Measurements from ENCODE around the gene SLC9A8. TPM values are rescaled to one million over a fixed set of nuclear protein-coding genes. Genes with fewer than 3 reads are reported as not detected.

SLC9A8 gene
- total RNA-seq, 4 donors from 2014 or later: 8.2 to 17.3 (median 12.1) TPM

DNA sequence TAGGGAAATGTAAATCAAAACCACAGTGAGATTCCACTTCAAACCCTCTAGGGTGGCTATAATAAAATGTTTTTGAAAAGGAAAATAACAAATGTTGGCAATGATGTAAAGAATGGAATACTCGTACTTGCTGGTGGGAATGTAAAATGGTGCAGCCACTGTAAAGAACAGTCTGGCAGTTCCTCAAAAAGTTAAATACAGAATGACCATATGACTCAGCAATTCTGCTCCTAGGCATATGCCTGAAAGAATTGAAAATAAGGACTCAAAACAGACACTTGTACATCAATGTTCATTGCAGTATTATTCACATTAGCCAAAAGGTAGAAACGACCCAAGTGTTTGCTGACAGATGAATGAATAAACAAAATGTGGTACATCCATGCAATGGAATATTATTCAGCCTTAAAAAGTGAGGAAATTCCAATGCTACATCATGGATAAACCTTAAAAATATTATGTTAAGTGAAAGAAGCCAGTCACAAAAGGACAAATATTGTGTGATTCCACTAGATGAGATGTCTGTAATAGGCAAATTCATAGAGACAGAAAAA lies 113.3 kb downstream of the SLC9A8 start:
- WGBS, 2 donors: 57 to 63% methylated on average over 2 of the region's 2 CpGs

DNA sequence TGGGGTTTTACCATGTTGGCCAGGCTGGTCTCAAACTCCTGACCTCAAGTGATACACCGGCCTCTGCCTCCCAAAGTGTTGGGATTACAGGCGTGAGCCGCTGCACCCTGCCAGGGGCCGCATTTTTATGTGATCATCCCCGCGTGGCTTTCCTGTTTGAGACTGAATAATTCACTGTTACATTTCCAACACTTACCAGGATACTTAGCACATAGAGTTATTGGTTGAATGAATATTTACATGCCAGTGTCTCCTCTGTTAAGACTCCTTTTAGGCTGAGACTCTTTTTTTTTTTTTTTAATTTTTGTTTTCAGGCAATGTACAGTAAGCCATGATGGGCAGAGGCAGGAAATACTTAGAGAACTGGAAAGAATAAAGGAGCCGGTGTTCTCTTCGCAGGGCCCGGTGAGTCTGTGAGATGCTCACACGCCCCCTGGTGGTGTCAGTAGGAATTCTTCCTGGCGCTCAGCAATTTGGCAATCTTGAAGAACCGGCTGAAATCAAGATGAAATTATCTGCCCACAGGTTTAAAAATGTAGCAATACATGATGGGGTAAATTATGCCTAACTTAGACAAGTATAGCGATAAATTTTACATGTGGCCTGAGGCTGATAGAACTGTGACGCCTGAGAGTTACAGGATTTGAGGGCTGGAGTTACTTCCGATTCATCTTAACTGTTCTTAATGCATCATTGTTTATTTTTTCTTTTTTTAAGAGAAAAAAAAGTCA lies 115.9 kb downstream of the SLC9A8 start:
- Histone ChIP-seq H3K4me3 (no peak overlapping the region), H3K36me3 (no peaks in the 10 kb centered on the region), H3K27me3 (no peaks in the 10 kb centered on the region), H3K27ac (peak overlapping the region in 2 of 4 donors; percentile 71 to 82), H3K9me3 (no peaks in the 10 kb centered on the region), H3K4me1 (peaks cover 0 to 11% (median 0%) of the 10 kb centered on the region in 4 donors)
- DNase-seq (ENCODE audit: low spot score in 2 of 2): peak; percentile 79 to 90
- WGBS, 2 donors: 7 to 8% methylated on average over 15 of the region's 15 CpGs
- TF ChIP-seq POLR2A (IDR thresholded peaks at IDR 0.05) (no peak), EP300 (IDR thresholded peaks at IDR 0.05) (peak; percentile 31 to 35)
- TF ChIP-seq, protein P1, sequence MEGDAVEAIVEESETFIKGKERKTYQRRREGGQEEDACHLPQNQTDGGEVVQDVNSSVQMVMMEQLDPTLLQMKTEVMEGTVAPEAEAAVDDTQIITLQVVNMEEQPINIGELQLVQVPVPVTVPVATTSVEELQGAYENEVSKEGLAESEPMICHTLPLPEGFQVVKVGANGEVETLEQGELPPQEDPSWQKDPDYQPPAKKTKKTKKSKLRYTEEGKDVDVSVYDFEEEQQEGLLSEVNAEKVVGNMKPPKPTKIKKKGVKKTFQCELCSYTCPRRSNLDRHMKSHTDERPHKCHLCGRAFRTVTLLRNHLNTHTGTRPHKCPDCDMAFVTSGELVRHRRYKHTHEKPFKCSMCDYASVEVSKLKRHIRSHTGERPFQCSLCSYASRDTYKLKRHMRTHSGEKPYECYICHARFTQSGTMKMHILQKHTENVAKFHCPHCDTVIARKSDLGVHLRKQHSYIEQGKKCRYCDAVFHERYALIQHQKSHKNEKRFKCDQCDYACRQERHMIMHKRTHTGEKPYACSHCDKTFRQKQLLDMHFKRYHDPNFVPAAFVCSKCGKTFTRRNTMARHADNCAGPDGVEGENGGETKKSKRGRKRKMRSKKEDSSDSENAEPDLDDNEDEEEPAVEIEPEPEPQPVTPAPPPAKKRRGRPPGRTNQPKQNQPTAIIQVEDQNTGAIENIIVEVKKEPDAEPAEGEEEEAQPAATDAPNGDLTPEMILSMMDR (IDR thresholded peaks at IDR 0.05): peak; percentile 84 to 93 (median 91)

More for the DNA sequence above, 113.3 kb downstream of the SLC9A8 start:
- Histone ChIP-seq H3K36me3 (no peaks in the 10 kb centered on the region), H3K27ac (no peak overlapping the region), H3K27me3 (no peaks in the 10 kb centered on the region), H3K4me1 (peaks cover 0 to 11% (median 0%) of the 10 kb centered on the region in 4 donors), H3K4me3 (no peak overlapping the region), H3K9me3 (no peaks in the 10 kb centered on the region)
- TF ChIP-seq, protein P1 (IDR thresholded peaks at IDR 0.05): no peak
- TF ChIP-seq EP300 (IDR thresholded peaks at IDR 0.05) (no peak), POLR2A (IDR thresholded peaks at IDR 0.05) (no peak)
- DNase-seq (ENCODE audit: low spot score in 2 of 2): no peak

DNA sequence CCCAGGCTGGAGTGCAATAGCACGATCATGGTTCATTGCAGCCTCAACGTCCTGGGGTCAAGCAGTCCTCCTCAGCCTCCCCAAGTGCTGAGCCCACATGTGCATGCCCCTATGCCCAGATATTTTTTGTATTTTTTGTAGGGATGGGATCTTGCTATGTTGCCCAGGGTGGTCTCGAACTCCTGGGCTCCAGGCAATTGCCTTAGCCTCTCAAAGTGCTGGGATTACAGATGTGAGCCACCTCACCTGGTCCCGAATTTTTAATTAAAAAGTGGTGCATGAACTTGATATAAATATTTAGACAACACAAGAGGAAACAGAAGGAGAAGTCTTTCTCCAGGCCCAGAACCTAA lies 116.5 kb downstream of the SLC9A8 start:
- no peak for DNase-seq (ENCODE audit: low spot score in 2 of 2)
- H3K27ac ChIP-seq: peak overlapping the region in 2 of 4 donors; percentile 57 to 71

DNA sequence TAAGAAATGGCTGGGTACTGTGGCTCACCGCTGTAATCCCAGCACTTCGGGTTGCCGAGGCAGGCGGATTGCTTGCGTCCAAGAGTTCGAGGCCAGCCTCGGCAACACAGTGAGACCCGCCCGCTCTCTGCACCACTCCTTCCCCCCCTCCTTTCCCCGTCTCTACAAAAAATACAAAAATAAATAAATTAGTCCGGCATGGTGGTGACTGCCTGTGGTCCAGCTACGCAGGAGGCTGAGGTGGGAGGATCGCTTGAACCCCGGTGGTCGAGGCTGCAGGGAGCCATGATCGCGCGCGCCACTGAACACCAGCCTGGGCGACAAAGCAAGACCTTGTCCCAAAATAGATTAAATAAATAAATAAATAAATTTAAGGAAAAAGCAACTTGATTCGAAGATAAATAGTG lies 123.1 kb downstream of the SLC9A8 start:
- DNase-seq (ENCODE audit: low spot score in 2 of 2): no peak
- H3K4me1 ChIP-seq: peaks cover 0 to 48% (median 24%) of the 10 kb centered on the region in 4 donors
- H3K27ac ChIP-seq: peak overlapping the region; percentile 94 to 98 (median 96)
- H3K4me3 ChIP-seq: peak overlapping the region; percentile 80 to 98 (median 88)
- no peaks in the 10 kb centered on the region for H3K9me3 ChIP-seq
- no peaks in the 10 kb centered on the region for H3K27me3 ChIP-seq
- TF ChIP-seq EP300 (IDR thresholded peaks at IDR 0.05): no peak
- TF ChIP-seq, protein P1 (IDR thresholded peaks at IDR 0.05): no peak
- TF ChIP-seq POLR2A (IDR thresholded peaks at IDR 0.05): no peak
- WGBS, 2 donors: 33 to 34% methylated on average over 21 of the region's 21 CpGs
- peaks cover 0 to 9% (median 0%) of the 10 kb centered on the region in 3 donors for H3K36me3 ChIP-seq

More for the DNA sequence above, 116.5 kb downstream of the SLC9A8 start:
- Histone ChIP-seq H3K4me3 (no peak overlapping the region), H3K9me3 (no peaks in the 10 kb centered on the region), H3K36me3 (no peaks in the 10 kb centered on the region), H3K27me3 (no peaks in the 10 kb centered on the region), H3K4me1 (peaks cover 0 to 11% (median 0%) of the 10 kb centered on the region in 4 donors)
- TF ChIP-seq EP300 (IDR thresholded peaks at IDR 0.05): no peak
- TF ChIP-seq, protein P1 (IDR thresholded peaks at IDR 0.05): no peak
- TF ChIP-seq POLR2A (IDR thresholded peaks at IDR 0.05): no peak
- WGBS, 2 donors: 44 to 47% methylated on average over 4 of the region's 4 CpGs

Measured in tibial nerve (tissue), 4 donors.